Measurements from ENCODE around the gene ITPR2.
A peak's percentile ranks its signal among the peaks of the same experiment; 100 is the strongest.
"Not testable (repeated sequence)": the region's sequence is repeated elsewhere in the genome, so short reads cannot be mapped to it uniquely, and the experiment has no call there.

The ITPR2 gene

DNA sequence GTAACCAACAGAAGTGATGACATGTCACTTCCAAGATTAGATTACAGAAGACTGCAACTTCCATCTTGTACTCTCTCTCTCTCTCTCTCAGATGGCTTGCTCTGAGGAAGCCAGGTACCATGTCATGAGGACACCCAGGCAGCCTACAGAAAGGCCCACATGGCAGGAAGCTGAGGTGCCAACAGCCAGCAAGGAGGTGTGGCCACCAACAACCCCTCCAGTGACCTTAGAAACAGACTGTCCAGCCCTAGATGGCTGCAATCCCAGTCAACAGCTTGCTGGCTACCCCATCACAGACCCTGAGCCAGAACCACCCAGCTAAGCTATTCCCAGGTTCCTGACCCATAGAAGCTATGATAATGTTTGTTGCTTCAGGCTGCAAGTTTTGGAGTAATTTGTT lies 178.4 kb downstream of the ITPR2 start:
- DNase-seq: no peak

GRCh38 chr12:26651566-26652188 lies 181.3 kb downstream of the ITPR2 start:
- peak; percentile 30 to 37 for DNase-seq

- no peak for DNase-seq
Observed at GRCh38 chr12:26651036-26651435, 182.0 kb downstream of the ITPR2 start.

GRCh38 chr12:26648999-26649398 lies 184.0 kb downstream of the ITPR2 start:
- DNase-seq: no peak

- no peak for DNase-seq
Observed at GRCh38 chr12:26648584-26648983, 184.4 kb downstream of the ITPR2 start.

- no peak for DNase-seq
Observed at GRCh38 chr12:26648066-26648465, 184.9 kb downstream of the ITPR2 start.

DNA sequence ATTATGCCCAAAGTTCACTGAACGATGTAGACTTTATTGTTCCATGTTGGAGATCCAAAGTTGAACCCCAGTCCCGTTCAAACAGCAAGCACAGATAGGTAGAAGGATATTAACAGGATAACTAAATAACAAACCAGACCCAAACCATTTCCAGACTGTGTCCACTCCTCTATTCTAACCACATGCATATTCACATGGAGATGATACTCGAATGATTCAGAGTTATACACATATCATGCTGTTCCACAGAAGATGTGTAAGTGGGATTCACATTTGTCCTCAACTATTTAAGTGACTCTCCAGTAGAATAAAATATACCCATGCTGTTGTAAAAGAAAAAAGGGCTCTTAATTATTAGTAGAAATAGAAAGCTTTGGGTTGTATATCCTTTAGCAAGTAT lies 185.9 kb downstream of the ITPR2 start:
- no peak for DNase-seq

- no peak for DNase-seq
Observed at GRCh38 chr12:26646571-26646970, 186.4 kb downstream of the ITPR2 start.

DNA sequence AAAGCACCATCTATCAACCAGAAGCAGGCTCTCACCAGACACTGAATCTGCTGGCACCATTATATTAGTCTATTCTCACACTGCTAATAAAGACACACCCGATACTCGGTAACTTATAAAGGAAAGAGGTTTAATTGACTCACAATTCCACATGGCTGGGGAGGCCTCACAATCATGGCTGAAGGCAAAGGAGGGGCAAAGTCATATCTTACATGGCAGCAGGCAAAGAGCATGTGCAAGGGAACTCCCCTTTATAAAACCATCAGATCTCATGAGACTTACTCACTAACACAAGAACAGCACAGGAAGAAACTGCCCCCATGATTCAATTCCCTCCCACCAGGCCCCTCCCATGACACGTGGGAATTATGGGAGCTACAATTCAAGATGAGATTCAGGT lies 188.6 kb downstream of the ITPR2 start:
- not testable (repeated sequence) for DNase-seq

- DNase-seq: no peak
Observed at GRCh38 chr12:26643532-26644315, 189.3 kb downstream of the ITPR2 start.

DNA sequence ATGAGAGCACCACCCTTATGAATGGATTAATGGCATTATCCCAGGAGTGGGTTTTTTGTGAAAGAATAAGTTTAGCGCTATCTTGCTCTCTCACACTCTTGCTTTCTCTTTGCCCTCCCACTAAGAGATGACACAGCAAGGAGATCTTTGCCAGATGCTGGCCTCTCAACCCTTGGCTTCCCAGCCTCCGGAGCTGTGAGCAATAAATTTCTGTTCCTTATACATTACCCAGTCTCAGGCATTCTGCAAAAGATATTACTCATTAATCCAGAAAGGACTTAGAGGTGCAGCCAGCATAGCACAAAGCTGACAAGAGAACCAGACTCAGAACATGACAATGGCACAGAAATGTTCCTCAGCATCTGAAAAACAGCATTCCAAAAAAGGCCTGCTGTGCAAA lies 190.6 kb downstream of the ITPR2 start:
- no peak for DNase-seq

GRCh38 chr12:26636710-26637328 lies 196.2 kb downstream of the ITPR2 start:
- no peak for DNase-seq

DNA sequence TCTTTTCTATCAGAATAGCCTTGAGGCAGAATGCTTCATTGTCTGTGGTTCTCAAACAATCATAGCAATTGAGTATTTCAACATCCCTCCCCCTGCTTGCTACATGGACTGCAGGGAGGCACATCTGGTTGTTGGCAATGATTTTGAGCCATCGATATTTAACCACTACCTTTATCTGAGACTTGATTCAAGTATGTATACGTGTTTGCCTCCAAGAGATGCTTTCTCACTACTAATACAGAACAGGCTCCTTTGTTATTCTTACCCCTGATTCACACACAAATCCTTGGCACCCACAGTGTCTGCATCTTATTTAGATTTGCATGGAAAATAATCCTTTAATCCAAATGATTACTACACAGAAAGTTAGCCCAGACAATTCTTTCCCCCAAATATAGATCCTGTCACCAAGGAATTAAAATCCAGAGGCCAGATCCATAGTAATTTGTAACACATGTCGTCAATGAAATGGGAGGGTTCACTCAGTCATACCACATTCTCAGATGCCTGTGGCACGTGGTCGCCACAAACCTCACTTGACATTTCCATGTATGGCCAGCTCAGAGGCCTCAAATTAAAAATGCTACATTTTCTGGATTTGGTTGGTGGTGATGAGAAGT lies 199.3 kb downstream of the ITPR2 start:
- peak in 1 of 2 experiments; percentile 1 for DNase-seq

- DNase-seq: no peak
Observed at GRCh38 chr12:26632756-26633155, 200.2 kb downstream of the ITPR2 start.

- DNase-seq: no peak
Observed at GRCh38 chr12:26631846-26632245, 201.1 kb downstream of the ITPR2 start.

DNA sequence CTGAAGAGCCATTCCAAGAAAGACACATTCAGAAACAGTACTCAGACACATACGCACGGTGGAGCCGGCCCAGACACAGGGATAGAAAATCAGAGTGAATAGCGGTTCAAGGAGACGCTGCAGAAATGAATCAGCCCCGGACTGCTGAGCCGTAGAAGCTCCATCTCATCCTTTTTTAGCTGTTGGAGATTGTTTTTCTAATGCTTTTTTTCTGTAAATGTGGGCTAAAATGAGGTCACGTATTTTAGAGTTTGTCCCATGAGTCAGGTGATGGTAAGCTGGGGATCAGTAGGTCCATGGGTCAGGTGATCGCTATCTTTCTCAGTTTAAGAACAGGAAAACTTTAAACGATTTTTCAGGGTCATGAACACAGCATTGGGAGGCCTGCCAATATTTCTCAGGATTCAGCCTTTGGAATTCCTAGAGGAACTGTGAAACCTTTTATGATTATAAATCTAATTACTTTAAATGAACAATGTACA lies 202.4 kb downstream of the ITPR2 start:
- no peak for DNase-seq

GRCh38 chr12:26629864-26630263 lies 203.1 kb downstream of the ITPR2 start:
- DNase-seq: no peak

DNA sequence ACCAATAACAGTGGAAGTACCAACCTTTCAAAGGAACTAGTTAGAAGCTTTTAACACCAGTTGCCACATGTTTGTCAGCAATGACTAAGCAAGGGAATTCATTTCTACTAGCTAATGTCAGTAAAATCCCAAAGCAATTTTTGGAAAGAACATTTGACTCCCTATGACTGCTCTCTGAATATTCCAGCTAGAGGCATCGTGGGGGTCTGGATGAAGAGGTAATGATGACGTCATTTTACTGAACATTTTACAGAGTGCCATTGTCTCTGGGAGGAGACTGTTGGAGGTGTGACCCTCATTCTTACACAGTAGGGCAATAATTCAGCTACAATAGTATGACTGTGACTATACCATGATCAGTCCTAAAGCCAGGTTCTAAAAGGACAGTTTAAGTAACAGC lies 204.8 kb downstream of the ITPR2 start:
- no peak for DNase-seq

GRCh38 chr12:26627335-26627734 lies 205.7 kb downstream of the ITPR2 start:
- no peak for DNase-seq

GRCh38 chr12:26623136-26623535 lies 209.9 kb downstream of the ITPR2 start:
- no peak for DNase-seq

- DNase-seq: no peak
Observed at GRCh38 chr12:26622601-26623000, 210.4 kb downstream of the ITPR2 start.

GRCh38 chr12:26621932-26622331 lies 211.1 kb downstream of the ITPR2 start:
- no peak for DNase-seq

GRCh38 chr12:26620907-26621306 lies 212.1 kb downstream of the ITPR2 start:
- DNase-seq: no peak

DNA sequence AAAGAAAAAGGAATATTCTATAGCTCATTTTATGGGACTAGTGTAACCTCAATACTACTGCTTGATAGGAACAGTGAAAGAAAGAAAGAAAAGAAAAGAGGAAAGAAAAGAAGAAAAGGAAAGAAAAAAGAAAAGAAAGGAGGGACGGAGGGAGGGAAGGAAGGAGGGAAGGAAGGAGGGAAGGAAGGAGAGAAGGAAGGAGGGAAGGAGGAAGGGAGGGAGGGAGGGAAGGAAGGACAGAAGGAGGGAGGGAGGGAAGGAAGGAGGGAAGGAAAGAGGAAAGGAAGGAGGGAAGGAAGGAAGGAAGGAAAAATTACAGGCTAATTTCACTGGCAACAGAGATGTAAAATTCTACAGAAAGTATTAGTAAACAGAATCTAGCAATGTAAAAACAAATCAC lies 215.5 kb downstream of the ITPR2 start:
- no peak for DNase-seq
